ENCODE measurements around the gene P2RX3. TPM values are rescaled to one million over a fixed set of nuclear protein-coding genes. Genes with fewer than 3 reads are reported as not detected.

The P2RX3 gene
- total and polyA plus RNA-seq, 10 of the 15 experiments (the other 5 are each of a cell fraction or from before 2014, with no cell fraction given), result 0.05 to 0.12 TPM; not detected in 8

DNA sequence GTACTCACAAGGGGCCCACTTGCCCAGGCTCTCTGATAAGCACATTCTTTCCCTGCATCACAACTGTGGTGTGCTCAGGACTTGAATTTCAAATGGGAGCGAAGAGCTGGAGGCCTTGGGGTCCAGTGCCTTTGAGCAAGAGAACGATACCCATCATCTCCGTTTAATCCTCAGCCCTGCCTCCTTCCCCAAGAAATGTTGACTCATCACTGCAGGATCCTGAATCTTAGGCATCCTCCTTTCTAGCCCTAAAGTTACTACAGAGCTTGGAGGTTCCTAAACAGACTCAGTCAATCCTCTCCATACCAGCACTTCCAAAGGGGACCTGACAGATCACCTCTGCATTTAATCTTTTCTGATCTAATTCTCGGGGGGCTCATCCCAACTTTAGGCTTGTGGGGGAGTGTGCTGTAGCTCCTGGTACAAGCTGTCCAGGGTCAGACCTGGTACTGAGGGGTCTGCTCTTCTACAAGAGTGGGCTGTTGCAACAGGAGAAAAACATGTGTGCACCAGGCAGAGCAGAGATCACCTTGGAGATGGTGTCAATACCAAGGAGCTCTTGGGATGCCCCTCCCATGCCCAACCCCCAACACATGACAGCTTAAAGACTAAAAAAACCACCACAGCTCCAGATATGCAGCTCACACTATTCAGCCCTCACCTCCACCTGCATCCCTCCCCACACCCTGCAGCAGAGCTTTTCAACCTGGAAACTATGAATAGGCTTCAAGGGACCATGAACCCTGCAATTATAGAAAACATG lies 56.2 kb downstream of the P2RX3 start:
- no TSS peak for BruUV-seq (replicated peaks)
- Histone ChIP-seq H3K36me3 (ENCODE audit: control insufficient read depth in 2 of 2, insufficient read depth in 2 of 2, low read length in 1 of 2) (no peaks in the 10 kb centered on the region), H3K27ac (ENCODE audit: control insufficient read depth, insufficient read depth) (no peak overlapping the region), H3K79me2 (ENCODE audit: control insufficient read depth, insufficient read depth, low read length) (no peaks in the 10 kb centered on the region), H2AFZ (ENCODE audit: control insufficient read depth, low read depth, low read length) (no peak overlapping the region), H3K9me3 (replicated peaks; ENCODE audit: control insufficient read depth, insufficient read depth, low read length) (no peaks in the 10 kb centered on the region), H3K4me1 (ENCODE audit: control insufficient read depth, insufficient read depth, low read length) (no peaks in the 10 kb centered on the region), H3K27me3 (replicated peaks in 1 of 2; ENCODE audit: control insufficient read depth in 2 of 2, insufficient read depth in 2 of 2, low read length in 1 of 2) (no peaks in the 10 kb centered on the region), H3K4me2 (ENCODE audit: control insufficient read depth, insufficient read depth) (no peak overlapping the region), H4K20me1 (ENCODE audit: control insufficient read depth, insufficient read depth) (no peaks in the 10 kb centered on the region), H3K9ac (ENCODE audit: control insufficient read depth, insufficient read depth, low read length) (no peak overlapping the region), H3K4me3 (no peak overlapping the region)
- no peak for DNase-seq (ENCODE audit: low read depth, low spot score)
- intact Hi-C loops (cut with micrococcal nuclease; ENCODE audit: unreplicated experiment) (no loop called here), in situ Hi-C loops (cut with MboI) (no loop called here)
- TF ChIP-seq SP1 (IDR thresholded peaks at IDR 0.05; ENCODE audit: low read depth, low read length) (no peak), TCF7 (IDR thresholded peaks at IDR 0.05; ENCODE audit: borderline replicate concordance) (no peak), SMC3 (IDR thresholded peaks at IDR 0.05; ENCODE audit: borderline replicate concordance, low read length) (no peak), NFYA (IDR thresholded peaks at IDR 0.05; ENCODE audit: borderline replicate concordance, low read depth, low read length) (no peak), FOXM1 (IDR thresholded peaks at IDR 0.05; ENCODE audit: low read depth, low read length) (no peak), RELA (IDR thresholded peaks at IDR 0.05; ENCODE audit: borderline replicate concordance, partially characterized antibody) (no peak)
- TF ChIP-seq, protein P1, sequence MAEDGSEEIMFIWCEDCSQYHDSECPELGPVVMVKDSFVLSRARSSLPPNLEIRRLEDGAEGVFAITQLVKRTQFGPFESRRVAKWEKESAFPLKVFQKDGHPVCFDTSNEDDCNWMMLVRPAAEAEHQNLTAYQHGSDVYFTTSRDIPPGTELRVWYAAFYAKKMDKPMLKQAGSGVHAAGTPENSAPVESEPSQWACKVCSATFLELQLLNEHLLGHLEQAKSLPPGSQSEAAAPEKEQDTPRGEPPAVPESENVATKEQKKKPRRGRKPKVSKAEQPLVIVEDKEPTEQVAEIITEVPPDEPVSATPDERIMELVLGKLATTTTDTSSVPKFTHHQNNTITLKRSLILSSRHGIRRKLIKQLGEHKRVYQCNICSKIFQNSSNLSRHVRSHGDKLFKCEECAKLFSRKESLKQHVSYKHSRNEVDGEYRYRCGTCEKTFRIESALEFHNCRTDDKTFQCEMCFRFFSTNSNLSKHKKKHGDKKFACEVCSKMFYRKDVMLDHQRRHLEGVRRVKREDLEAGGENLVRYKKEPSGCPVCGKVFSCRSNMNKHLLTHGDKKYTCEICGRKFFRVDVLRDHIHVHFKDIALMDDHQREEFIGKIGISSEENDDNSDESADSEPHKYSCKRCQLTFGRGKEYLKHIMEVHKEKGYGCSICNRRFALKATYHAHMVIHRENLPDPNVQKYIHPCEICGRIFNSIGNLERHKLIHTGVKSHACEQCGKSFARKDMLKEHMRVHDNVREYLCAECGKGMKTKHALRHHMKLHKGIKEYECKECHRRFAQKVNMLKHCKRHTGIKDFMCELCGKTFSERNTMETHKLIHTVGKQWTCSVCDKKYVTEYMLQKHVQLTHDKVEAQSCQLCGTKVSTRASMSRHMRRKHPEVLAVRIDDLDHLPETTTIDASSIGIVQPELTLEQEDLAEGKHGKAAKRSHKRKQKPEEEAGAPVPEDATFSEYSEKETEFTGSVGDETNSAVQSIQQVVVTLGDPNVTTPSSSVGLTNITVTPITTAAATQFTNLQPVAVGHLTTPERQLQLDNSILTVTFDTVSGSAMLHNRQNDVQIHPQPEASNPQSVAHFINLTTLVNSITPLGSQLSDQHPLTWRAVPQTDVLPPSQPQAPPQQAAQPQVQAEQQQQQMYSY (CRISPR knock-in tag; IDR thresholded peaks at IDR 0.05), result no peak
- TF ChIP-seq, protein P2, sequence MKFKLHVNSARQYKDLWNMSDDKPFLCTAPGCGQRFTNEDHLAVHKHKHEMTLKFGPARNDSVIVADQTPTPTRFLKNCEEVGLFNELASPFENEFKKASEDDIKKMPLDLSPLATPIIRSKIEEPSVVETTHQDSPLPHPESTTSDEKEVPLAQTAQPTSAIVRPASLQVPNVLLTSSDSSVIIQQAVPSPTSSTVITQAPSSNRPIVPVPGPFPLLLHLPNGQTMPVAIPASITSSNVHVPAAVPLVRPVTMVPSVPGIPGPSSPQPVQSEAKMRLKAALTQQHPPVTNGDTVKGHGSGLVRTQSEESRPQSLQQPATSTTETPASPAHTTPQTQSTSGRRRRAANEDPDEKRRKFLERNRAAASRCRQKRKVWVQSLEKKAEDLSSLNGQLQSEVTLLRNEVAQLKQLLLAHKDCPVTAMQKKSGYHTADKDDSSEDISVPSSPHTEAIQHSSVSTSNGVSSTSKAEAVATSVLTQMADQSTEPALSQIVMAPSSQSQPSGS (IDR thresholded peaks at IDR 0.05; ENCODE audit: low read length), result no peak
- ChIA-PET RAD21 (ENCODE audit: unreplicated experiment) (no interaction called here), POLR2A (no interaction called here), CTCF (no interaction called here), SMC1A (ENCODE audit: uncharacterized antibody, unreplicated experiment) (interaction anchor here (1.6 to 1.7 kb wide), 2 partner anchors 22 to 25 kb away, joined by 4 to 5 read pairs; no protein-coding TSS in a partner anchor)
- no peak for ATAC-seq
- WGBS (ENCODE audit: insufficient coverage, insufficient replicate concordance, low lambda C conversion rate, missing lambda C conversion rate), result 62% methylated on average over 4 of the region's 4 CpGs
- no peak for FAIRE-seq
